ENCODE results near the gene FREM1.

FREM1 gene

DNA sequence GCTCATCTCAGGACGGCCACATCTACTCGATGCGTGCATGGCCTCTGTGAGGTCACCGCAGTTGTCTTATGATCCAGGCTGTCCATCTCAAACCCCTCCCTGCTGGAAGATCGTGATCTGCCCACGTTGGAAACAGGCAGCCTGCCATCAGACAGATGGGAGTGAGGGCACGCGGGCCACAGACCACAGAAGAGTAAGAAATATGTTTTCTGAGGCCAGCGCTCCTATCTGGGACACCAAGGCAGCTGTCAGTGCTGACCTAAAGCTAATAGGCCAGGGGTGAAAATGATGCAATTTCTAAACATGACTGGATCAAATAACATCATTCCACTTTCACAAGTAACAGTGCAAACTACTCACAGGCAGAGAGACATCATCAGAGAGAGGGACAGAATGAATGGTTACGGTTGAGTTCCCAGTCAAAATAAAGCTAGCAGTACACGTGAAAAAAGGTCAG, 130.6 kb downstream of the FREM1 start:
- Histone ChIP-seq H3K4me3 (ENCODE audit: severe bottlenecking) (no peak overlapping the region), H3K4me1 (ENCODE audit: insufficient read depth, poor library complexity, severe bottlenecking) (no peaks in the 10 kb centered on the region), H3K36me3 (ENCODE audit: low read depth) (no peaks in the 10 kb centered on the region), H3K27ac (ENCODE audit: poor library complexity, severe bottlenecking) (no peak overlapping the region), H3K27me3 (ENCODE audit: insufficient read depth, poor library complexity, severe bottlenecking) (no peaks in the 10 kb centered on the region), H3K9me3 (ENCODE audit: severe bottlenecking) (no peaks in the 10 kb centered on the region)
- no peak for ATAC-seq (ENCODE audit: low read depth)
- TF ChIP-seq, protein P1, sequence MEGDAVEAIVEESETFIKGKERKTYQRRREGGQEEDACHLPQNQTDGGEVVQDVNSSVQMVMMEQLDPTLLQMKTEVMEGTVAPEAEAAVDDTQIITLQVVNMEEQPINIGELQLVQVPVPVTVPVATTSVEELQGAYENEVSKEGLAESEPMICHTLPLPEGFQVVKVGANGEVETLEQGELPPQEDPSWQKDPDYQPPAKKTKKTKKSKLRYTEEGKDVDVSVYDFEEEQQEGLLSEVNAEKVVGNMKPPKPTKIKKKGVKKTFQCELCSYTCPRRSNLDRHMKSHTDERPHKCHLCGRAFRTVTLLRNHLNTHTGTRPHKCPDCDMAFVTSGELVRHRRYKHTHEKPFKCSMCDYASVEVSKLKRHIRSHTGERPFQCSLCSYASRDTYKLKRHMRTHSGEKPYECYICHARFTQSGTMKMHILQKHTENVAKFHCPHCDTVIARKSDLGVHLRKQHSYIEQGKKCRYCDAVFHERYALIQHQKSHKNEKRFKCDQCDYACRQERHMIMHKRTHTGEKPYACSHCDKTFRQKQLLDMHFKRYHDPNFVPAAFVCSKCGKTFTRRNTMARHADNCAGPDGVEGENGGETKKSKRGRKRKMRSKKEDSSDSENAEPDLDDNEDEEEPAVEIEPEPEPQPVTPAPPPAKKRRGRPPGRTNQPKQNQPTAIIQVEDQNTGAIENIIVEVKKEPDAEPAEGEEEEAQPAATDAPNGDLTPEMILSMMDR (IDR thresholded peaks at IDR 0.05; ENCODE audit: poor library complexity, severe bottlenecking) = no peak
- no peak for DNase-seq (ENCODE audit: low spot score)

DNA sequence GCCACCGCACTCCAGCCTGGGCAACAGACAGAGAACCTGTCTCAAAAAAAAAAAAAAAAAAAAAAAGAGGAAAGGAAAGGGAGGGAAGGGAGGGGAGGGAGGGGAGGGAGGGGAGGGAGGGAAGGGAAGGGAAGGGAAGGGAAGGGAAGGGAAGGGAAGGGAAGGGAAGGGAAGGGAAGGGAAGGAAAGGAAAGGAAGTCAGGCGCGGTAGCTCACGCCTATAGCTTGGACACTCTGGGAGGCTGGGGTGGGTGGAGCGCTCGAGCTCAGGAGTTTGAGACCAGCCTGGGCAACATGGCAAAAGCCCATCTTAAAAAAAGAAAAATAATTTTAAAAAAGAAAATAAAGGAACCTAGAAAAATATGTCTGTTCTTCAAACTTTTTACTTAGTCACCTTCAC, 131.7 kb downstream of the FREM1 start:
- ATAC-seq (ENCODE audit: low read depth) = no peak
- H3K27me3 ChIP-seq (ENCODE audit: insufficient read depth, poor library complexity, severe bottlenecking) = no peaks in the 10 kb centered on the region

DNA sequence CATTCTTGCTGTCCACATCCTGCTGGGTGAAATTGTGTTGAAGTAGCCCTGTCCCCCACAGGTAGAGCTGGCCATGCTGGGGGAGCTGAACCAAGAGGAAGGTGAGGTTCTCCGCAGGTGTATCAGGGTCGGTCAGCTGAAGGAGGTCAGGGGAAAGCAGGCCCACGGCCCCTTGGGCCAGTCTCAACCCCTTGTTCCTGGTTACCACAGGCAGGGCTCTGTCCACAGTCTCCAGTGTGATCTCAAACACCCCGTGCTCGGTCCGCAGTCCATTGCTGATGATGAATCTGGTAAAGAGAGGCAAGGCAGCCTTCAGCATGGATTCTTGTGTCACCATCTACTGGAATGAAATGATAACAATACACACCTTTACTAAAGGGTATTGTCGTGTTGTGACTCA, 134.3 kb downstream of the FREM1 start:
- H3K36me3 ChIP-seq (ENCODE audit: low read depth) = no peaks in the 10 kb centered on the region
- TF ChIP-seq, protein P1 (IDR thresholded peaks at IDR 0.05; ENCODE audit: poor library complexity, severe bottlenecking) = no peak
- no peak overlapping the region for H3K27ac ChIP-seq (ENCODE audit: poor library complexity, severe bottlenecking)
- DNase-seq (ENCODE audit: low spot score) = no peak
- H3K4me1 ChIP-seq (ENCODE audit: insufficient read depth, poor library complexity, severe bottlenecking) = no peaks in the 10 kb centered on the region
- ATAC-seq (ENCODE audit: low read depth) = no peak
- H3K9me3 ChIP-seq (ENCODE audit: severe bottlenecking) = no peaks in the 10 kb centered on the region
- H3K27me3 ChIP-seq (ENCODE audit: insufficient read depth, poor library complexity, severe bottlenecking) = no peaks in the 10 kb centered on the region
- no peak overlapping the region for H3K4me3 ChIP-seq (ENCODE audit: severe bottlenecking)

More for the DNA sequence above, 131.7 kb downstream of the FREM1 start:
- Histone ChIP-seq H3K4me1 (ENCODE audit: insufficient read depth, poor library complexity, severe bottlenecking) (no peaks in the 10 kb centered on the region), H3K4me3 (ENCODE audit: severe bottlenecking) (no peak overlapping the region), H3K9me3 (ENCODE audit: severe bottlenecking) (no peaks in the 10 kb centered on the region), H3K36me3 (ENCODE audit: low read depth) (no peaks in the 10 kb centered on the region), H3K27ac (ENCODE audit: poor library complexity, severe bottlenecking) (no peak overlapping the region)
- DNase-seq (ENCODE audit: low spot score) = no peak
- TF ChIP-seq, protein P1 (IDR thresholded peaks at IDR 0.05; ENCODE audit: poor library complexity, severe bottlenecking) = no peak

DNA sequence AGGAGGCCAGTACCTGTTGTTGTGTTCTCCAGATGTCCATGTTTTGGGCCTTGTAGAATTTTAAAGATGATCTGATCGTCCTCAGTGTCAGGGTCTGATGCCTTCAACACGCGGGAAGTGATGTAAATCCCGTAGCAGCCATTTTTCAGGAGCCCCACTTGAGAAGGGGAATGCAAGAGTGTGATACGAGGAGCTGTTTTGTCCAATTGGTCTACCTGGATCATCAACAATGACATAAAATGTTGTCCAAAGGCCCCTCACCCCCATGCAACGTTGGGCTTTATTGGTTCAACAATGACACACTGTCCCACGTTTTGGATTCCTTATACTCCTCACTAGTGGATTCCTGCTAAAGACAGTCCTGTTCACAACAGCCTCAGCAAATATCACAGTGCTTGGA, 139.6 kb downstream of the FREM1 start:
- Histone ChIP-seq H3K4me1 (ENCODE audit: insufficient read depth, poor library complexity, severe bottlenecking) (no peaks in the 10 kb centered on the region), H3K9me3 (ENCODE audit: severe bottlenecking) (no peaks in the 10 kb centered on the region), H3K4me3 (ENCODE audit: severe bottlenecking) (no peak overlapping the region), H3K36me3 (ENCODE audit: low read depth) (no peaks in the 10 kb centered on the region), H3K27ac (ENCODE audit: poor library complexity, severe bottlenecking) (no peak overlapping the region), H3K27me3 (ENCODE audit: insufficient read depth, poor library complexity, severe bottlenecking) (peaks cover 11% of the 10 kb centered on the region)
- DNase-seq (ENCODE audit: low spot score) (no peak), ATAC-seq (ENCODE audit: low read depth) (no peak)
- TF ChIP-seq, protein P1 (IDR thresholded peaks at IDR 0.05; ENCODE audit: poor library complexity, severe bottlenecking) = no peak

DNA sequence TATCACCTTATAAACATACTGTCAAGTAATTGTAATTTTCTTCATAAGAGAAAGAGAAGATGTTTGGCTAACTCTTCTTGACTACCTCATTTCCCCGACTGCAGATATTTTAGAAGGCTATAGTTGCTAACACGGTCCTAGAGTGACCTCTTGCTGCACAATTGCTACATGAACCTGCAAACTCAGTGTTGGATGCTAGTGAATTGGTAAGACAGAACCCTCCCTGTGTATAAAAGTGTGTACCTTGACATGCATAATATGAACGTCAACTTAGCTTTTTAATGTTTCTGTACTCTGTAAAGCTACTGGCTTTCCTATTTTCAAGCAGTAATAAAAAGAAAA, 141.0 kb downstream of the FREM1 start:
- H3K4me3 ChIP-seq (ENCODE audit: severe bottlenecking) = no peak overlapping the region
- no peak for DNase-seq (ENCODE audit: low spot score)
- ATAC-seq (ENCODE audit: low read depth) = peak; percentile 71; the same call in 2 of the 3 replicates

More for the DNA sequence above, 141.0 kb downstream of the FREM1 start:
- H3K9me3 ChIP-seq (ENCODE audit: severe bottlenecking) = no peaks in the 10 kb centered on the region
- TF ChIP-seq, protein P1 (IDR thresholded peaks at IDR 0.05; ENCODE audit: poor library complexity, severe bottlenecking) = peak; percentile 38
- no peaks in the 10 kb centered on the region for H3K4me1 ChIP-seq (ENCODE audit: insufficient read depth, poor library complexity, severe bottlenecking)
- no peaks in the 10 kb centered on the region for H3K36me3 ChIP-seq (ENCODE audit: low read depth)
- no peak overlapping the region for H3K27ac ChIP-seq (ENCODE audit: poor library complexity, severe bottlenecking)
- peaks cover 11% of the 10 kb centered on the region for H3K27me3 ChIP-seq (ENCODE audit: insufficient read depth, poor library complexity, severe bottlenecking)

Data from RWPE2 (cell line).